K562 (cell line): ENCODE results near the gene PTTG1IP. TPM values are rescaled to one million over a fixed set of nuclear protein-coding genes. Genes with fewer than 3 reads are reported as not detected.

ENCODE experiments used
- AFF1 ChIP-seq, 2 experiments: fragments of 450-650 bp; IDR thresholded peaks; 2 replicates each; pipeline ENCODE4 v1.6.1; 2018; ENCODE audit warnings: mild to moderate bottlenecking in 2 of 2, low read depth in 1 of 2; ENCODE audit not compliant: partially characterized antibody in 2 of 2
- HMG20B ChIP-seq: fragments of 250-450 bp; sonication (Bioruptor Pico); IDR thresholded peaks from 2 replicates; pipeline ENCODE4 v1.5.0; 2021; ENCODE audit warnings: mild to moderate bottlenecking
- MNT ChIP-seq, 2 experiments: fragments of 450-650 bp; conservative IDR thresholded peaks; 2 replicates each; pipeline ENCODE4 v1.6.1; 2017; ENCODE audit warnings: mild to moderate bottlenecking in 2 of 2, moderate library complexity in 2 of 2
- NFIC ChIP-seq: fragments of 450-650 bp; IDR thresholded peaks from 2 replicates; pipeline ENCODE4 v1.6.1; 2017; ENCODE audit warnings: mild to moderate bottlenecking, inconsistent platforms
- PBX2 ChIP-seq, 2 experiments: IDR thresholded peaks in 1 of 2; conservative IDR thresholded peaks in 1 of 2; 2 replicates each; pipeline ENCODE4 v1.6.1; 2016; ENCODE audit warnings: low read depth in 2 of 2, mild to moderate bottlenecking in 1 of 2, missing compliant biosample characterization in 1 of 2, missing genetic modification characterization in 1 of 2, moderate library complexity in 1 of 2
- RERE ChIP-seq: sonication (generic); formaldehyde crosslinking; IDR thresholded peaks from 2 replicates; pipeline ENCODE4 v1.8.0; 2023; ENCODE audit warnings: missing genetic modification reagents, mild to moderate bottlenecking, borderline replicate concordance
- ZNF212 ChIP-seq: fragments of 450-650 bp; formaldehyde crosslinking; IDR thresholded peaks from 2 replicates; pipeline ENCODE4 v1.4.0; 2020; ENCODE audit warnings: mild to moderate bottlenecking
- polyA plus RNA-seq, 8 experiments: library from polyadenylated mRNA; depleted of rRNA in 4 of 8; stranded (reverse) in 5 of 8; unstranded in 3 of 8; fragments of >200 nt; fragmentation: Nextera tagmentation in 2 of 8; fragmentation: Illumina TruSeq in 1 of 8; extraction: Ambion mirVana in 2 of 8; extraction: Trizol in 1 of 8; gene quantifications; 2 replicates each; pipeline versions ENCODE4 v1.2.1 to v1.2.3, GENCODE V29; 2011 to 2014; ENCODE audit warnings: inconsistent platforms in 1 of 8, missing spikeins in 1 of 8
- total RNA-seq, 7 experiments: library from RNA; depleted of rRNA in 6 of 7; stranded (reverse); fragments of >200 nt in 6 of 7; fragmentation: Illumina TruSeq in 2 of 7; extraction: Trizol in 2 of 7; gene quantifications; 2 replicates each; pipeline versions ENCODE4 v1.2.1 to v1.2.3, GENCODE V29; 2011 to 2021; ENCODE audit warnings: low replicate concordance in 1 of 7

PTTG1IP gene
- total and polyA plus RNA-seq, 9 of the 15 experiments (the other 6 are each of a cell fraction or from before 2014, with no cell fraction given) = 5.0 to 99.3 (median 82.4) TPM

- TF ChIP-seq AFF1 (IDR thresholded peaks at IDR 0.05; ENCODE audit: low read depth in 1 of 2, partially characterized antibody in 2 of 2) = peak in 1 of 2 experiments; percentile 94
- peak; percentile 98 for TF ChIP-seq NFIC
- TF ChIP-seq PBX2 (CRISPR knock-in tag; IDR thresholded peaks at IDR 0.05; ENCODE audit: low read depth) = no peak
- TF ChIP-seq PBX2 (tag; conservative IDR thresholded peaks at IDR 0.05; ENCODE audit: low read depth) = 0 out of 2 replicates have a peak, but pooled peaks have one; percentile 19
- TF ChIP-seq MNT (conservative IDR thresholded peaks at IDR 0.05) = peak; percentile 77 to 89
- 0 out of 2 replicates have a peak, but pooled peaks have one; percentile 14 for TF ChIP-seq ZNF212
- TF ChIP-seq HMG20B (CRISPR knock-in tag) = no peak
- no peak for TF ChIP-seq RERE (CRISPR knock-in tag)
These were observed 18.6 kb downstream of the PTTG1IP start (continued) for GRCh38 chr21:44854664-44855446.
